Activated naive CD4-positive, alpha-beta T cell treated with anti-CD3 and anti-CD28 coated beads, Interleukin-2, amount 50 U/mL, for 24 hours (primary cell): ENCODE measurements around the gene HDAC2.
"Not testable (repeated sequence)": the region's sequence is repeated elsewhere in the genome, so short reads cannot be mapped to it uniquely, and the experiment has no call there.

Experiments
- H3K27ac Mint-ChIP-seq: one replicate; pipeline ENCODE4 v1.8.0; 2021; ENCODE audit warnings: mild to moderate bottlenecking, mixed read lengths
- H3K27me3 Mint-ChIP-seq: one replicate; pipeline ENCODE4 v1.8.0; 2021; ENCODE audit warnings: mixed read lengths
- H3K36me3 Mint-ChIP-seq: one replicate; pipeline ENCODE4 v1.8.0; 2021; ENCODE audit warnings: mixed read lengths
- H3K4me1 Mint-ChIP-seq: one replicate; pipeline ENCODE4 v1.8.0; 2021; ENCODE audit warnings: mixed read lengths
- H3K4me3 Mint-ChIP-seq: one replicate; pipeline ENCODE4 v1.8.0; 2021; ENCODE audit warnings: mild to moderate bottlenecking, mixed read lengths
- H3K9me3 Mint-ChIP-seq: one replicate; pipeline ENCODE4 v1.8.0; 2021; ENCODE audit warnings: mixed read lengths

Gene HDAC2

DNA sequence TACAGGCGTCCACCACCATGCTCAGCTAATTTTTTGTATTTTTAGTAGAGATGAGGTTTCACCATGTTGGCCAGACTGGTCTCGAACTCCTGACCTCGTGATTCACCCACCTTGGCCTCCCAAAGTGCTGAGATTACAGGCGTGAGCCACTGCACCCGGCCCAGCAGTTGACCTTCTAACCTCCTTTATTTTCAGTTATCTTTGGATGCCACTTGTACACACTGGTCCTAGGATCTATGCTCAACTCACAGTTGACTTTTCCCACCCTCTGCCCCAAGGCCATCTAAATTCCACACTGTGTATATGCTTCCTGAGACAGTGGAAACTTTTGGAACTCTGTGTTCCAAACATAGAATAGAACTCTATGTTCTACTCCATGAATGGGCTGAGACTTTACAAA, 11.7 kb upstream of the HDAC2 start:
- H3K27ac Mint-ChIP-seq, H3K9me3 Mint-ChIP-seq, H3K4me1 Mint-ChIP-seq, H3K27me3 Mint-ChIP-seq, H3K36me3 Mint-ChIP-seq, H3K4me3 Mint-ChIP-seq: not testable (repeated sequence)

GRCh38 chr6:113982055-113982550, 11.2 kb upstream of the HDAC2 start:
- Mint-ChIP-seq H3K27me3 (no peaks in the 10 kb centered on the region), H3K4me3 (no peak overlapping the region), H3K9me3 (no peaks in the 10 kb centered on the region), H3K4me1 (no peaks in the 10 kb centered on the region), H3K27ac (no peak overlapping the region), H3K36me3 (no peaks in the 10 kb centered on the region)

DNA sequence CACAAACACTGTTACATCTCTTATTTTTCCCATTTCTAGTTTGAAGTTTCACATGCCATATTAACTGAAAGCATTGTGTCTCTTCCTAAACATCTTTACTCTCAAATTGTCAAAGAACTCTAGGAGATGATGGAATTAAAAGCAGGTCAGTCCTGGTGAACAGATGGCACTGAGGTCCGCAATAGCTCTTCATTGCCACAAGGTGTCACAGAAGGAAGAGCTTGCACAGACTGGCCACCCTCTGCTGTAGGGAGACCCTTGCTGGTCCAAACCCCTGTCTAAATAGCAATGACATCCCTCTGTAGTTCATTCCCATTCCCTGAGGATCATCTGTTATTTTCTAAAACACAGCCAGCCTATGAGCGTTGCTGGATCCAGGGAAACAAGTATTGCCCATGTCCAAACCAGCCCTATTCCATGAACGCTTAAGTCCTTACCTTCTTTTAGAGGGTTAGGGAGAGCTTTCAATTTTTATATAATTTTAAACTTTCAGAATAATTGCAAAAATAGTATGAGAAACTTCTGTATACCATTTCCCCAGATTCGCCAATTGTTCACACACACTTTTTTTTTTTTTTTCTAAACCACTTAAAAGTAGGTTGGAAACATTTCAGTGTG, 10.1 kb upstream of the HDAC2 start:
- H3K36me3 Mint-ChIP-seq, result no peaks in the 10 kb centered on the region
- H3K4me1 Mint-ChIP-seq, result no peaks in the 10 kb centered on the region
- no peak overlapping the region for H3K4me3 Mint-ChIP-seq
- H3K27ac Mint-ChIP-seq, result no peak overlapping the region
- no peaks in the 10 kb centered on the region for H3K9me3 Mint-ChIP-seq
- no peaks in the 10 kb centered on the region for H3K27me3 Mint-ChIP-seq

- Mint-ChIP-seq H3K27ac (no peak overlapping the region), H3K4me3 (no peak overlapping the region), H3K36me3 (no peaks in the 10 kb centered on the region), H3K4me1 (no peaks in the 10 kb centered on the region), H3K9me3 (no peaks in the 10 kb centered on the region), H3K27me3 (no peaks in the 10 kb centered on the region)
These were observed 9.0 kb upstream of the HDAC2 start for GRCh38 chr6:113979937-113980336.

DNA sequence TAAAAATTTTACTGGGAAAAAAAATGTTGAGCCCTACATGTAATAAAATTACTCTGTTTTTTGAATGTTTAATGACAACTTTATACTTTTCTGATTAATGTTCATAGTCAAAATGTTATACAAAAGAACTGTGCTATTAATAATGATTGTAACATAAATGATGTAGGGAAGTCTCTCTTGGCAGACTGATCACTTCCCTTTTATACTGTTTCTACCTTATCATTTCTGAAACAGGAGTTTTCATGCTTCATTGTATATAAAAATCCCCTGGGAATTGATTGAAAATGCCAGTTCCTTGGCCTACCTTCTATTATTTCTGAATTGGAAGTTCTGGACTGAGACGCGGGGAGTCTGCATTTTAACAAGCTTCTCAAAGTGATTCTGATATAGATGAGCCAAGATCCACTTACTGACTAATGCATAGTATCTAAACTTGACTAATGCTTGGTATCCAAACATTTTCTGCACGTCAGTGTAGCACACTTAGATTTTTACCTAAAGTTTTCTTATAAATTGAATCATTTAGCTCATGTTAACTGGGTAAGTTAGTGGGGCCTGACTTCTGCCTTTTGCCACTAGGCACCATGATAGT, 7.2 kb upstream of the HDAC2 start:
- no peaks in the 10 kb centered on the region for H3K27me3 Mint-ChIP-seq
- H3K27ac Mint-ChIP-seq, result no peak overlapping the region
- no peaks in the 10 kb centered on the region for H3K36me3 Mint-ChIP-seq
- H3K4me1 Mint-ChIP-seq, result no peaks in the 10 kb centered on the region
- no peaks in the 10 kb centered on the region for H3K9me3 Mint-ChIP-seq
- H3K4me3 Mint-ChIP-seq, result no peak overlapping the region

DNA sequence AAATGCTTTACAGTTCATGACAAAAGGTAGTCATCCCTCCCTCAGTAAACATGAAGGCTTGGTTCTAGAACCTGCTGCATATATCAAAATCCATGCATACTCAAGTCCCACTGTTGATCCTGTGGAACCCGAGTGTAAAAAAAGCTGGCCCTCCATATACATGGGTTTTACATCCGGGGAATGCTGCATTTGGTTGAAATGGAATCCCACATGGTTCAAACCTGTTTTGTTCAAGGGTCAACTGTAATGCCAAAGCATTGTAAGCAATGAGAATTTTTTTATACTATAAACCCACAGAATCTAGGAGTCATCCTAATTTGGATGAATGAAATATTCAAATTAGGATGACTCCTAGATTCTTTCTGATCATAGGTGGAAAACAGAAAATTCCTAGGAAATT, 5.9 kb upstream of the HDAC2 start:
- no peaks in the 10 kb centered on the region for H3K27me3 Mint-ChIP-seq
- peaks cover 9% of the 10 kb centered on the region for H3K4me1 Mint-ChIP-seq
- no peak overlapping the region for H3K27ac Mint-ChIP-seq
- H3K4me3 Mint-ChIP-seq, result no peak overlapping the region
- no peaks in the 10 kb centered on the region for H3K36me3 Mint-ChIP-seq
- no peaks in the 10 kb centered on the region for H3K9me3 Mint-ChIP-seq

DNA sequence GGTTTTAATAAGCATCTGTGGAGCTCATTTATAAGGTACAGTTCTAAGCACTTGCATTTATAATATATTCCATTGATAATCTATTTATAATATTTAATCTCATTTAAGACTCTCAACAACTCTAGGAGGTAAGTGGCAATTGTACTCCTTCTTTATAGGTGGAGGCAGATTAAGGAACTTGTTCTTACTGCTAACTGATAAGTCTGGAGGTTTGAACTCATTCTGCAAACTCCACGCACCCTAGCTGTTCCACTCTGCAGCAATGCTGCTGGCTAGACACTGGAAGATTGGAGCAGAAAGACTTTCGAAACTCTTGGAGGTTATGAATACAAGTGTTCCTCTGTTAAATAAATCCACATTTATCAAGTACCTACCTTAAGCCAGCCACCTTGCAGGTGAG, 793 bp upstream of the HDAC2 start:
- peak overlapping the region; percentile 99 for H3K27ac Mint-ChIP-seq
- no peaks in the 10 kb centered on the region for H3K36me3 Mint-ChIP-seq
- peak overlapping the region; percentile 98 for H3K4me3 Mint-ChIP-seq
- no peaks in the 10 kb centered on the region for H3K9me3 Mint-ChIP-seq
- H3K27me3 Mint-ChIP-seq, result no peaks in the 10 kb centered on the region
- peaks cover 41% of the 10 kb centered on the region for H3K4me1 Mint-ChIP-seq

DNA sequence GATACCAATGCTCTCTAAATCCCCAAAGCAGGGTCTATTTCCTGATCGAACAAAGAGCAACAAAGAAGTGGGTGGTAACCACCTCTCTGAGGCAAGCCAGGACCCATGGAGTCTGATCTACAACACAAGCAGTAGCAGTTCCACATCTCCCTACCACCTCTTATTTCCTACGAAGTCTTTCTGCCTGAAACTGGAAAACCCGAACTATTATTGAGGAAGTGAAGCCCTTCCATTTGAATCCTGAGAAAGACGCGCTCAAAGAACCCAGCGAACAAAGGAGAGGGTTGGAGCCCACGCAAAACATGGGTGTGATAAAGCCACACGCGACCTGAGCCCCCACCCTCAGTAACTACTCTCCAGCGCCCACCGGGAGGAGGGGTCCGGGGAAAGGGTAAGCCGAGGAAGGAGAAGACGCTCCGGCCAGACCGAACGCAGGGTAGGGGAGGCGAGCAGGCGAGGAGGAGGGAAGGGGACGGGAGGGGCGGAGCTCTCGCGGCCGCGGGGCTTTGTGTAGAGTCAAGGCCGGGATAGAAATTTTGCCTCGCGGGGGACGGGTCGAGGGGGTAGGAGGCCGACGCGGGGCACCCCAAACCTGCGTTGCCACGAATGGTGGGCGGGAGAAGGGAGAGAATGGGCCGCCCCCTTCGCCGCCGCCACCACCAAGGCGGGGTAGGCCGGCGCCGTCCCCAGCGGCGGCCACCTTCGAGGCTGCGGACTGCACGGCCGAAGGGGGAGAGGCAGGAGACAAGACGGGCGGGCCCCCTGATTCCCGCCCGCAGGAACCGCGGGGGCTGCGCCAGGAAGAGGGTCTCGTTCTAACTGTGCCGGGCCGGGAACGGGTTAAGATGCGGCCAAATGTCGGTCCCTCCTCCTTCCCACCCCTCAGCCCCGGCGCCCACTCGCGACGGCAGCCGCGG, 802 bp downstream of the HDAC2 start:
- H3K4me1 Mint-ChIP-seq, result peaks cover 55% of the 10 kb centered on the region
- peak overlapping the region; percentile 98 for H3K4me3 Mint-ChIP-seq
- no peaks in the 10 kb centered on the region for H3K27me3 Mint-ChIP-seq
- H3K36me3 Mint-ChIP-seq, result no peaks in the 10 kb centered on the region
- no peaks in the 10 kb centered on the region for H3K9me3 Mint-ChIP-seq
- H3K27ac Mint-ChIP-seq, result peak overlapping the region; percentile 96

DNA sequence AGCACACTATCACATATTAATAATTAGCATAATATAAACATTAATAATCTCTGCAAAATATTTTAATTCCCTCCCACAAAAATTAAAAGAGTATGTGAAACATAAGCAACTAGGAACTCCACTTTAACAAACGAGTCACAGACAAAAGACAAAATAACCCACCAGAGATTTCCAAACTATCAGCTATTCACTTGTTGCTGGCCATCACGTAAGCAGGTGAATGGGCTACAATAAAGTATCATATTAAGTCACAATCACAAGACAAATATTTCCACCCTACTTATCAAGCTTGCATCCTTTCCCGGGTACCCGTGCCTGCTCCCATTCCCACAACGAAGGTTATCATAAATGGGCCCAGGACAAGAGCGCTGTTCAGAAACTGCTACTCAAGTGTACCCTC, 2.5 kb downstream of the HDAC2 start:
- H3K4me3 Mint-ChIP-seq, result peak overlapping the region; percentile 98
- peaks cover 2% of the 10 kb centered on the region for H3K36me3 Mint-ChIP-seq
- H3K27ac Mint-ChIP-seq, result no peak overlapping the region
- H3K27me3 Mint-ChIP-seq, result no peaks in the 10 kb centered on the region
- no peaks in the 10 kb centered on the region for H3K9me3 Mint-ChIP-seq
- peaks cover 71% of the 10 kb centered on the region for H3K4me1 Mint-ChIP-seq

GRCh38 chr6:113967777-113968176, 3.2 kb downstream of the HDAC2 start:
- H3K36me3 Mint-ChIP-seq, result peaks cover 2% of the 10 kb centered on the region
- H3K4me1 Mint-ChIP-seq, result peaks cover 78% of the 10 kb centered on the region
- no peaks in the 10 kb centered on the region for H3K9me3 Mint-ChIP-seq
- no peaks in the 10 kb centered on the region for H3K27me3 Mint-ChIP-seq
- no peak overlapping the region for H3K27ac Mint-ChIP-seq
- peak overlapping the region; percentile 5 for H3K4me3 Mint-ChIP-seq

GRCh38 chr6:113960795-113961194, 10.2 kb downstream of the HDAC2 start:
- Mint-ChIP-seq H3K27me3 (no peaks in the 10 kb centered on the region), H3K36me3 (peaks cover 10% of the 10 kb centered on the region), H3K27ac (no peak overlapping the region), H3K9me3 (no peaks in the 10 kb centered on the region), H3K4me3 (no peak overlapping the region), H3K4me1 (peaks cover 73% of the 10 kb centered on the region)

GRCh38 chr6:113959235-113959634, 11.7 kb downstream of the HDAC2 start:
- peaks cover 12% of the 10 kb centered on the region for H3K36me3 Mint-ChIP-seq
- peak overlapping the region; percentile 8 for H3K27ac Mint-ChIP-seq
- peaks cover 61% of the 10 kb centered on the region for H3K4me1 Mint-ChIP-seq
- no peaks in the 10 kb centered on the region for H3K9me3 Mint-ChIP-seq
- H3K27me3 Mint-ChIP-seq, result no peaks in the 10 kb centered on the region
- no peak overlapping the region for H3K4me3 Mint-ChIP-seq

DNA sequence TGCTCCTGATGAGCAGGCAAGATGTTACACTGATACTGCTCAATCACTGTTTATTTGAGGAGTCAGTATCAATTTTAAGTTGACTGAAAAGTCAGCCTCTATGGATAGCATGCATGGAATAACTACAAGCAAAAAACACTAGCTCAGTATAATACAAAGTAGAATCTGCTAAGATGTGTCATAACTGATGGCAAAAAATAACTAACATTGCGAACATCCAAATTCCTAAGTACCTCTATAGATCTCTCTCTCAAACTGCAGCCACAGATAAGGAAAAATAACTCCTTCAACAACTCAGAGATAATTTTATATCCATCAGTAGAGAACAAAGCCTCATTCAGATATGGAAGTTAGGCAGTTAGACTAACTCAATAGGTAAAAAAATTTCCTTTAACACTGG, 16.3 kb downstream of the HDAC2 start:
- Mint-ChIP-seq H3K9me3 (no peaks in the 10 kb centered on the region), H3K27ac (no peak overlapping the region), H3K27me3 (no peaks in the 10 kb centered on the region), H3K36me3 (peaks cover 15% of the 10 kb centered on the region), H3K4me3 (no peak overlapping the region), H3K4me1 (peaks cover 18% of the 10 kb centered on the region)

GRCh38 chr6:113953346-113953745, 17.6 kb downstream of the HDAC2 start:
- peaks cover 10% of the 10 kb centered on the region for H3K36me3 Mint-ChIP-seq
- no peaks in the 10 kb centered on the region for H3K9me3 Mint-ChIP-seq
- H3K27me3 Mint-ChIP-seq, result no peaks in the 10 kb centered on the region
- no peak overlapping the region for H3K27ac Mint-ChIP-seq
- H3K4me3 Mint-ChIP-seq, result no peak overlapping the region
- H3K4me1 Mint-ChIP-seq, result peaks cover 8% of the 10 kb centered on the region

DNA sequence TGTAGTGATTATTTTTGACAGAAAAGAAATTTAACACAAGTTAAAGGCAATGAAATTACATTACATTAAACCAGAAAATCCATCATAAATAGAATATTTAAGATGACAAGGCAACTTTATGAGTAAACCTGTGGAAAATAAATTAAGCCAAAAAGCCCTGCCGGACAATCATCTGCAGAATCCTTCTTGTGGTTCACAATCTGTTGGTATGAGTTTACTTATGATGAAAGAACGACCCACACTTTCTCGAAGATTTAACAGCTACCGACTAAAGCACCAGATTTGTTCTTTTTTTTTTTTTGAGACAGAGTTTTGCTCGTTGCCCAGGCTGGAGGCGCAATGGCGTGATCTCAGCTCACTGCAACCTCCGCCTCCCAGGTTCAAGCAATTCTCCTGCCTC, 21.4 kb downstream of the HDAC2 start:
- Mint-ChIP-seq H3K27ac (no peak overlapping the region), H3K27me3 (no peaks in the 10 kb centered on the region), H3K4me3 (no peak overlapping the region), H3K36me3 (peaks cover 10% of the 10 kb centered on the region), H3K4me1 (no peaks in the 10 kb centered on the region), H3K9me3 (no peaks in the 10 kb centered on the region)

- Mint-ChIP-seq H3K36me3 (peaks cover 16% of the 10 kb centered on the region), H3K4me3 (no peak overlapping the region), H3K4me1 (no peaks in the 10 kb centered on the region), H3K9me3 (no peaks in the 10 kb centered on the region), H3K27ac (no peak overlapping the region), H3K27me3 (no peaks in the 10 kb centered on the region)
These were observed 26.2 kb downstream of the HDAC2 start for GRCh38 chr6:113944701-113945100.
